ENCODE measurements around the gene NOS1. TPM values are rescaled to one million over a fixed set of nuclear protein-coding genes. Genes with fewer than 3 reads are reported as not detected.

NOS1 gene
- total RNA-seq, 4 donors from 2014 or later = 6.4 to 39.9 (median 8.9) TPM

DNA sequence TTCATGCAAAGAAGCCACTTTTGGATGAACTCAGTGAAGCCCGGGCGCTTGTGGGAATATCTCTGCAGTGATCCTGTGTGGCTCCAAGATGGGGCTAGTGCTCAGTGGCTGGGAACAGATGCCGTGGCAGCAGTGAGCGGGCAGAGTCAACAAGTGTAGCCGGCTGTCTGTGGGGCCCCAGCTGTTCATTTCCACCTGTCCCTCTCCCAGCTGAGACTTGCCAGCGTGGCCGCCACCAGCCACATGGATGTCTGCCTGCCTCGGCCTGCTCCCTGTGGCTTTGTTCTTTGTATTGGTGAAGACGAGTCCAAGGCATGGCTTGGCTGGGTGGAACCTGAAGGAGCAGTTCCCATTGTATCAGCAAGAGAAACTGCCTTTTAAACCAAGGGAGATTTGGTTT is 77.3 kb downstream of the NOS1 start:
- no peak for ATAC-seq
- Histone ChIP-seq H3K4me3 (no peak overlapping the region), H3K27me3 (no peaks in the 10 kb centered on the region), H3K27ac (no peak overlapping the region), H3K9me3 (no peaks in the 10 kb centered on the region), H3K36me3 (peaks cover 6 to 13% of the 10 kb centered on the region in 2 donors), H3K4me1 (no peaks in the 10 kb centered on the region)
- DNase-seq = no peak
- in situ Hi-C loops (cut with MboI; ENCODE audit: low sequenced_read_pairs in 4 of 4) = no loop called here
- intact Hi-C loops (cut with DNase I; ENCODE audit: low total_unique reads) = no loop called here
- TF ChIP-seq, protein P1, sequence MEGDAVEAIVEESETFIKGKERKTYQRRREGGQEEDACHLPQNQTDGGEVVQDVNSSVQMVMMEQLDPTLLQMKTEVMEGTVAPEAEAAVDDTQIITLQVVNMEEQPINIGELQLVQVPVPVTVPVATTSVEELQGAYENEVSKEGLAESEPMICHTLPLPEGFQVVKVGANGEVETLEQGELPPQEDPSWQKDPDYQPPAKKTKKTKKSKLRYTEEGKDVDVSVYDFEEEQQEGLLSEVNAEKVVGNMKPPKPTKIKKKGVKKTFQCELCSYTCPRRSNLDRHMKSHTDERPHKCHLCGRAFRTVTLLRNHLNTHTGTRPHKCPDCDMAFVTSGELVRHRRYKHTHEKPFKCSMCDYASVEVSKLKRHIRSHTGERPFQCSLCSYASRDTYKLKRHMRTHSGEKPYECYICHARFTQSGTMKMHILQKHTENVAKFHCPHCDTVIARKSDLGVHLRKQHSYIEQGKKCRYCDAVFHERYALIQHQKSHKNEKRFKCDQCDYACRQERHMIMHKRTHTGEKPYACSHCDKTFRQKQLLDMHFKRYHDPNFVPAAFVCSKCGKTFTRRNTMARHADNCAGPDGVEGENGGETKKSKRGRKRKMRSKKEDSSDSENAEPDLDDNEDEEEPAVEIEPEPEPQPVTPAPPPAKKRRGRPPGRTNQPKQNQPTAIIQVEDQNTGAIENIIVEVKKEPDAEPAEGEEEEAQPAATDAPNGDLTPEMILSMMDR (IDR thresholded peaks at IDR 0.05 in 4 of 5, conservative IDR thresholded peaks at IDR 0.05 in 1 of 5) = no peak
- no peak for TF ChIP-seq POLR2A (IDR thresholded peaks at IDR 0.05)

DNA sequence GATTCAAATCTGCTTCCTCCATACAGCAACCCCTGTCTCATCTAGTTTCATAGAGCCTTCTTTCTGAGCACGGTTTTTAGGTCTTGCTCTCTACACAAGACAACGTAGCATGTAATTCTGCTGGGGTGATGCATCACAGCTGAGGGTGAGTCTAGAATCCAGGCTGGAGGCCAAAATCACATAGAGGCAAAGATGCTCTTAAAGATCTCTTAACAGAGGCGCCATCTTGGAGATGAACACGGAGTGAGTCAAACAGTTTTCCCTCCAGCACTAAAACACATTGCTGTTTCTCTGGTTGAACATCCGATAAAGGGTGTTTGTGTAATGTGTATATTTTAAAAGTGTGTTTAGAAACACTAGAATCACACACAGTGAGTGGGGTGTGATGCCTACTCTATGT is 78.9 kb downstream of the NOS1 start:
- no peak overlapping the region for H3K4me3 ChIP-seq
- H3K27me3 ChIP-seq = no peaks in the 10 kb centered on the region
- intact Hi-C loops (cut with DNase I; ENCODE audit: low total_unique reads) (no loop called here), in situ Hi-C loops (cut with MboI; ENCODE audit: low sequenced_read_pairs in 4 of 4) (no loop called here)
- DNase-seq = no peak
- H3K36me3 ChIP-seq = peaks cover 1 to 9% of the 10 kb centered on the region in 2 donors
- H3K9me3 ChIP-seq = no peaks in the 10 kb centered on the region
- no peaks in the 10 kb centered on the region for H3K4me1 ChIP-seq
- H3K27ac ChIP-seq = no peak overlapping the region
- no peak for TF ChIP-seq POLR2A (IDR thresholded peaks at IDR 0.05)
- TF ChIP-seq, protein P1 (IDR thresholded peaks at IDR 0.05 in 4 of 5, conservative IDR thresholded peaks at IDR 0.05 in 1 of 5) = no peak
- ATAC-seq = no peak

DNA sequence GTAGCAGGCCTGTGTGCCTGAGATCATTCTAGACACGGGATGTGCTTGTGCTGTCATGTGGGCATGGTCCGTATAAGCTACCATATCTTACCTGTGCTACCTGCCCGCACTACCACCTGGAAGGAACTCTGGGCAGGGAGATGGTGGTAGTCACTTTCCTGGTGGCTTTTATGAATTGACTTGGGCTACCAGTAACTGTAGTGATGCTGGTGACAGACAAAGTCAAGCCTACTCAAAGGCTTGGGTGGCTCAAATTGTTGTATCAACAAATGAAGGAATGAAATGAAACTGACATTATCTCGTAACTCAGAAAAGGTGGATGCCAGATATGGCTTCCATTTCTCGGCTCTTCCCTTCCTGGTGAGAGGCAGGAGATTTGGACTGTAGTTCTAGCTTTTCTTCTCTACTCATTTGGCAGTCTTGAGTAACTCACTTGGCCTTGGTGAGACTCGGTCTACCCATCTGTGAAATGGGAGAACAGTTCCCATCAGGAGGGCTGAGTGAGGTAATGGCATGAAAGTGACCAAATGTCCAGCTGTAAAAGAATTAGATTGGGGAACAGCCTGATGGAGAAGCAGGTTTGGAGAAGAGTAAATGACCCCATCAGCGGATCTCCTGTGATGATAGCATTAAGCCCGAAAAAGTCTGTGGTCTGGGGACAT is 81.3 kb downstream of the NOS1 start:
- Histone ChIP-seq H3K27me3 (no peaks in the 10 kb centered on the region), H3K4me1 (no peaks in the 10 kb centered on the region), H3K36me3 (peaks cover 0 to 5% of the 10 kb centered on the region in 2 donors), H3K9me3 (no peaks in the 10 kb centered on the region), H3K27ac (no peak overlapping the region), H3K4me3 (no peak overlapping the region)
- DNase-seq (no peak), ATAC-seq (no peak)
- intact Hi-C loops (cut with DNase I; ENCODE audit: low total_unique reads) (no loop called here), in situ Hi-C loops (cut with MboI; ENCODE audit: low sequenced_read_pairs in 4 of 4) (no loop called here)
- no peak for TF ChIP-seq POLR2A (IDR thresholded peaks at IDR 0.05)
- TF ChIP-seq, protein P1 (IDR thresholded peaks at IDR 0.05 in 4 of 5, conservative IDR thresholded peaks at IDR 0.05 in 1 of 5) = no peak

DNA sequence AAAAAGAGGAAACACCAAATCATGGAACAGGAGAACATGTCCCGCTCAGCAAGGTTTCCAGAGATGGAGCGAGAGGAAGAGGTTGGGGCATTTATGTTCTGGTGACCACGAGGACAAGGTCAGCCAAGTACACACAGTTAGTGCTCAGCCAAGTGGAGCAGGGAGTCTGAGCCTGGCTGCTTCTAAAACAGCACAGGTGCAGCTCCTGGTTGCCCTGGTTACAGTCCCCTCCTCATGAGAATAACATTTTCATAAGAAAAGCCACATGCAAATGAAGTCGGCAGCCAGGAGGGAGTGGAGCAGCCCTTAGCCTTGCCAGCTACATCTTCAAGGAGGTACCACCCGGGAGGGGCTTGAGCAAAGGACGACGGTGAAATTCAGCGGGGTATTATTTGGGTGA is 81.8 kb downstream of the NOS1 start:
- no peak for TF ChIP-seq POLR2A (IDR thresholded peaks at IDR 0.05)
- TF ChIP-seq, protein P1 (IDR thresholded peaks at IDR 0.05 in 4 of 5, conservative IDR thresholded peaks at IDR 0.05 in 1 of 5) = no peak
- in situ Hi-C loops (cut with MboI; ENCODE audit: low sequenced_read_pairs in 4 of 4) = no loop called here
- Histone ChIP-seq H3K4me1 (no peaks in the 10 kb centered on the region), H3K27me3 (no peaks in the 10 kb centered on the region), H3K36me3 (peaks cover 0 to 5% of the 10 kb centered on the region in 2 donors), H3K4me3 (no peak overlapping the region), H3K9me3 (no peaks in the 10 kb centered on the region), H3K27ac (no peak overlapping the region)
- DNase-seq (no peak), ATAC-seq (no peak)
- intact Hi-C loops (cut with DNase I; ENCODE audit: low total_unique reads) = no loop called here

DNA sequence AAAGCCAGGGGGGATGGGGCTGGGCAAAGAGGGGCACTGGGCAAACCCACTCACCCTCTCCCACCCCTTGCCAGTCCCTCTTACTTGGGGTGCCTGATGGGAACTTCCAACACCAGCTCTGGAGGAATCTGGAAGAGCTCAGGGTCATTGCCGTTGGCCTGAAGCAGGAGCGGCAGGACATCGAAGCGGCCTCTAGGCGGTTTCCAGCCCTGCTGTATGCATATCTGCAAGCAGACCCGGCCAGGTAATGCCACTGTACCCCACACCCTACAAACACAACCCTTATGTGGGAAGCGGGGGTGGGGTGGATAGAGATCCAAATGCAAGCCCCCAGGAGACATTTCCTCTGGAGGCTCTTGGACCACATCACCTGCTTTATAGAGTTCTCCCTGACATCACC is 83.6 kb downstream of the NOS1 start:
- no peak overlapping the region for H3K4me3 ChIP-seq
- DNase-seq (no peak), ATAC-seq (no peak)
- peaks cover 0 to 7% of the 10 kb centered on the region in 2 donors for H3K4me1 ChIP-seq
- no peaks in the 10 kb centered on the region for H3K9me3 ChIP-seq
- in situ Hi-C loops (cut with MboI; ENCODE audit: low sequenced_read_pairs in 4 of 4) = no loop called here
- no peaks in the 10 kb centered on the region for H3K27me3 ChIP-seq
- intact Hi-C loops (cut with DNase I; ENCODE audit: low total_unique reads) = no loop called here
- H3K27ac ChIP-seq = no peak overlapping the region
- H3K36me3 ChIP-seq = peaks cover 0 to 5% of the 10 kb centered on the region in 2 donors
- TF ChIP-seq, protein P1 (IDR thresholded peaks at IDR 0.05 in 4 of 5, conservative IDR thresholded peaks at IDR 0.05 in 1 of 5) = no peak
- no peak for TF ChIP-seq POLR2A (IDR thresholded peaks at IDR 0.05)
